ENCODE measurements around the gene NUP42.

DNA sequence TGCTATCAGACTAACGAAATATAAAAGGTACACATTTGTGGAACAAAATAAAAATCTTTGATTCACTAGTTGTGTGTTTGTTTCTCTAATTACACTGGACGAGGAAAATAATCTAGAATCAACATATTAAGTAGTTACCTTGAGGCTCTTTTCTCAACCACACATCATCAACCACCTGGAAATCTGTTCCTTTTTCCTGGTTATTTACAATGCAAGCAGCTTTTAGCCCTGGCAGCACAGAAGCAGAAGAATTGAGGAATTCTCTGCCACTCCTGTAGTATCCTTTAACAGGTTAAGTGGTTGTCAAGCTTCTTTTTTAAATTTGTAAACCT lies 23.7 kb downstream of the NUP42 start:
- TF ChIP-seq POLR2A (IDR thresholded peaks at IDR 0.05; ENCODE audit: low read depth, low read length) (no peak), POLR2AphosphoS5 (IDR thresholded peaks at IDR 0.05; ENCODE audit: low read depth, low read length) (no peak), TAF1 (IDR thresholded peaks at IDR 0.05; ENCODE audit: borderline replicate concordance, low read depth, low read length) (no peak)
